Gastroesophageal sphincter (tissue), 4 donors: ENCODE data around the gene PIKFYVE. TPM values are rescaled to one million over a fixed set of nuclear protein-coding genes. Genes with fewer than 3 reads are reported as not detected.

Source experiments
- ATAC-seq: fragments of 150-250 bp; one replicate; pipeline ENCODE4 v1.9.1; 2016; ENCODE audit warnings: mild to moderate bottlenecking, moderate library complexity
- H3K27ac ChIP-seq, 4 donors: fragments of 200-600 bp; sonication (generic) in 3 of 4; 1 replicate in 3 of 4; 2 replicates in 1 of 4; pipeline ENCODE4 v1.5.1; 2016 to 2019
- H3K27me3 ChIP-seq: fragments of 200-600 bp; sonication (generic); one replicate; pipeline ENCODE4 v1.5.1; 2019
- H3K36me3 ChIP-seq, 2 donors: fragments of 200-600 bp; sonication (generic); one replicate each; pipeline ENCODE4 v1.5.1; 2019; ENCODE audit warnings: control low read depth in 1 of 2
- H3K4me1 ChIP-seq, 3 donors: fragments of 200-600 bp; sonication (generic); 1 replicate in 2 of 3; 2 replicates in 1 of 3; pipeline ENCODE4 v1.5.1; 2016 to 2019; ENCODE audit warnings: control low read depth in 2 of 3
- H3K4me3 ChIP-seq, 2 donors: fragments of 200-600 bp; sonication (generic); one replicate each; pipeline ENCODE4 v1.5.1; 2019; ENCODE audit warnings: mild to moderate bottlenecking in 1 of 2, moderate library complexity in 1 of 2
- H3K9me3 ChIP-seq, 3 donors: fragments of 200-600 bp; sonication (generic); one replicate each; pipeline ENCODE4 v1.5.1; 2017 to 2019; ENCODE audit warnings: control low read depth in 2 of 3
- CTCF ChIP-seq, 4 experiments: fragments of 200-600 bp in 2 of 4; fragments of 450-650 bp in 2 of 4; sonication (generic) in 1 of 4; IDR thresholded peaks; one replicate each; pipeline ENCODE4 v1.5.1; 2017 to 2019; ENCODE audit warnings: antibody characterized with exemption in 4 of 4, mild to moderate bottlenecking in 2 of 4, moderate library complexity in 2 of 4
- EP300 ChIP-seq: sonication (generic); formaldehyde crosslinking; IDR thresholded peaks from one replicate; pipeline ENCODE4 v1.6.1; 2017; ENCODE audit warnings: antibody characterized with exemption, mild to moderate bottlenecking
- POLR2A ChIP-seq, 2 donors: fragments of 450-650 bp; IDR thresholded peaks; one replicate each; pipeline ENCODE4 v1.6.1; 2017; ENCODE audit warnings: antibody characterized with exemption in 2 of 2, mild to moderate bottlenecking in 2 of 2, moderate library complexity in 1 of 2
- POLR2AphosphoS5 ChIP-seq: sonication (generic); formaldehyde crosslinking; IDR thresholded peaks from one replicate; pipeline ENCODE4 v1.6.1; 2017; ENCODE audit warnings: antibody characterized with exemption
- WGBS, 2 donors: methylation state at CpG; one replicate each; pipeline ENCODE4 v1.1.5; 2018; ENCODE audit warnings: low coverage in 1 of 2; 5-methylcytosine and 5-hydroxymethylcytosine counted together
- total RNA-seq, 4 donors: library from RNA; depleted of rRNA; stranded (reverse); fragments of >200 nt; gene quantifications; one replicate each; pipeline ENCODE4 v1.1.0, GENCODE V29; 2016

PIKFYVE gene
- total RNA-seq, 4 donors from 2014 or later, result 24.5 to 32.6 (median 27.2) TPM

GRCh38 chr2:208244422-208244821 lies 21.6 kb upstream of the PIKFYVE start:
- no peak overlapping the region for H3K4me3 ChIP-seq
- peaks cover 3 to 98% of the 10 kb centered on the region in 2 donors for H3K36me3 ChIP-seq
- no peaks in the 10 kb centered on the region for H3K4me1 ChIP-seq
- TF ChIP-seq EP300 (no peak), CTCF (IDR thresholded peaks at IDR 0.05) (no peak), POLR2A (IDR thresholded peaks at IDR 0.05) (no peak), POLR2AphosphoS5 (no peak)
- H3K27me3 ChIP-seq, result no peaks in the 10 kb centered on the region
- no peak overlapping the region for H3K27ac ChIP-seq
- ATAC-seq, result no peak
- no peaks in the 10 kb centered on the region for H3K9me3 ChIP-seq

- no peak overlapping the region for H3K27ac ChIP-seq
- no peaks in the 10 kb centered on the region for H3K4me1 ChIP-seq
- H3K27me3 ChIP-seq, result no peaks in the 10 kb centered on the region
- H3K36me3 ChIP-seq, result peaks cover 6 to 96% of the 10 kb centered on the region in 2 donors
- no peak for ATAC-seq
- no peak overlapping the region for H3K4me3 ChIP-seq
- TF ChIP-seq EP300 (no peak), POLR2A (IDR thresholded peaks at IDR 0.05) (no peak), CTCF (IDR thresholded peaks at IDR 0.05) (no peak), POLR2AphosphoS5 (no peak)
- no peaks in the 10 kb centered on the region for H3K9me3 ChIP-seq
- 93 to 100% methylated on average over 3 of the region's 3 CpGs for WGBS, 2 donors
Observed at GRCh38 chr2:208245746-208246145, 20.3 kb upstream of the PIKFYVE start.

- H3K27ac ChIP-seq, result no peak overlapping the region
- TF ChIP-seq EP300 (no peak), CTCF (IDR thresholded peaks at IDR 0.05) (no peak), POLR2A (IDR thresholded peaks at IDR 0.05) (no peak), POLR2AphosphoS5 (no peak)
- H3K36me3 ChIP-seq, result peaks cover 6 to 81% of the 10 kb centered on the region in 2 donors
- no peaks in the 10 kb centered on the region for H3K27me3 ChIP-seq
- H3K4me1 ChIP-seq, result peaks cover 0 to 19% (median 3%) of the 10 kb centered on the region in 3 donors
- no peak overlapping the region for H3K4me3 ChIP-seq
- 84 to 100% methylated on average over 1 to 3 of the region's 3 CpGs for WGBS, 2 donors
- no peak for ATAC-seq
- H3K9me3 ChIP-seq, result no peaks in the 10 kb centered on the region
Observed at GRCh38 chr2:208248601-208249000, 17.5 kb upstream of the PIKFYVE start.

GRCh38 chr2:208249296-208249695 lies 16.8 kb upstream of the PIKFYVE start:
- no peak for ATAC-seq
- no CpG with 5 or more reads among the region's 2 CpGs for WGBS, 2 donors
- Histone ChIP-seq H3K36me3 (peaks cover 6 to 74% of the 10 kb centered on the region in 2 donors), H3K9me3 (no peaks in the 10 kb centered on the region), H3K4me3 (no peak overlapping the region), H3K27me3 (no peaks in the 10 kb centered on the region), H3K27ac (no peak overlapping the region), H3K4me1 (peaks cover 0 to 26% (median 5%) of the 10 kb centered on the region in 3 donors)
- TF ChIP-seq POLR2A (IDR thresholded peaks at IDR 0.05) (no peak), EP300 (no peak), CTCF (IDR thresholded peaks at IDR 0.05) (no peak), POLR2AphosphoS5 (no peak)

GRCh38 chr2:208250388-208250787 lies 15.7 kb upstream of the PIKFYVE start:
- Histone ChIP-seq H3K9me3 (no peaks in the 10 kb centered on the region), H3K27me3 (no peaks in the 10 kb centered on the region), H3K4me1 (peaks cover 0 to 30% (median 5%) of the 10 kb centered on the region in 3 donors), H3K36me3 (peaks cover 6 to 64% of the 10 kb centered on the region in 2 donors), H3K27ac (no peak overlapping the region), H3K4me3 (no peak overlapping the region)
- ATAC-seq, result no peak
- WGBS, 2 donors, result 71 to 75% methylated on average over 2 of the region's 2 CpGs
- TF ChIP-seq EP300 (no peak), POLR2AphosphoS5 (no peak), POLR2A (IDR thresholded peaks at IDR 0.05) (no peak), CTCF (IDR thresholded peaks at IDR 0.05) (no peak)
